A549 (cell line): Measurements from ENCODE around the gene SPPL2B. TPM values are rescaled to one million over a fixed set of nuclear protein-coding genes. Genes with fewer than 3 reads are reported as not detected.

Experiments used
- ATAC-seq, 2 experiments: fragments of 200-7000 bp in 1 of 2; fragments of >200 bp in 1 of 2; cut with Nextera tagmentation in 1 of 2; cut with Tn5 transposase in 1 of 2; 3 replicates each; pipeline versions ENCODE4 v1.8.0 to v1.9.1; 2018 to 2020; ENCODE audit warnings: mild to moderate bottlenecking in 1 of 2, moderate library complexity in 1 of 2
- CTCF ChIA-PET: fragments of 300-600 bp; sonication (Branson Sonifier 250); formaldehyde crosslinking; extraction: SDS; loops from one replicate; lab custom pipeline; 2021; ENCODE audit warnings: antibody characterized with exemption, inconsistent platforms; lab: Yijun Ruan, JAX
- POLR2A ChIA-PET: fragments of 350-600 bp; formaldehyde crosslinking; extraction: SDS; loops from one replicate; lab custom pipeline; 2021; ENCODE audit warnings: antibody characterized with exemption, inconsistent platforms; lab: Yijun Ruan, JAX
- DNase-seq, 2 experiments: peaks; one replicate each; pipeline versions ENCODE4 v3.0.0 to v3.0.0-alpha.2; 2011 to 2016; ENCODE audit warnings: low read depth in 1 of 2, low spot score in 1 of 2
- FAIRE-seq: peaks from 2 replicates; lab custom pipeline; 2011; peaks lifted over from hg19 to GRCh38; lab: Jason Lieb, UNC
- H3K27ac ChIP-seq, 2 experiments: fragments of >200 bp; sonication (Bioruptor Twin); formaldehyde crosslinking; 3 replicates each; pipeline ENCODE4 v1.5.1; 2016 to 2017
- H3K4me1 ChIP-seq: fragments of >200 bp; sonication (Bioruptor Twin); formaldehyde crosslinking; 3 replicates; pipeline ENCODE4 v1.6.1; 2016
- H3K4me2 ChIP-seq: fragments of >200 bp; sonication (Bioruptor Twin); formaldehyde crosslinking; 3 replicates; pipeline ENCODE4 v1.6.1; 2016
- H3K4me3 ChIP-seq: fragments of >200 bp; sonication (Bioruptor Twin); formaldehyde crosslinking; 3 replicates; pipeline ENCODE4 v1.5.1; 2016
- H3K9me3 ChIP-seq: fragments of >200 bp; sonication (Bioruptor Twin); formaldehyde crosslinking; 3 replicates; pipeline ENCODE4 v1.6.1; 2016
- BHLHE40 ChIP-seq: IDR thresholded peaks from 2 replicates; pipeline ENCODE4 v1.6.1; 2012; ENCODE audit warnings: low read depth, low read length, inconsistent platforms
- CBX2 ChIP-seq: fragments of 200-600 bp; sonication (generic); IDR thresholded peaks from 2 replicates; pipeline ENCODE4 v1.6.1; 2016; ENCODE audit warnings: low read depth, mild to moderate bottlenecking, borderline replicate concordance
- CBX8 ChIP-seq: fragments of 200-600 bp; sonication (generic); IDR thresholded peaks from 2 replicates; pipeline ENCODE4 v1.6.1; 2016
- CHD2 ChIP-seq: fragments of 150-350 bp; IDR thresholded peaks from 2 replicates; pipeline ENCODE4 v1.6.1; 2014; ENCODE audit warnings: low read length; ENCODE audit not compliant: partially characterized antibody
- EHF ChIP-seq: fragments of 250-450 bp; sonication (Bioruptor Pico); IDR thresholded peaks from 2 replicates; pipeline ENCODE4 v1.5.0; 2020; ENCODE audit warnings: mild to moderate bottlenecking
- EHMT2 ChIP-seq: fragments of 200-600 bp; sonication (generic); IDR thresholded peaks from 2 replicates; pipeline ENCODE4 v1.6.1; 2016; ENCODE audit warnings: antibody characterized with exemption, low read depth, mild to moderate bottlenecking, moderate library complexity
- EP300 ChIP-seq, 2 experiments: fragments of >200 bp; sonication (Bioruptor Twin); formaldehyde crosslinking; IDR thresholded peaks; 2 replicates in 1 of 2; 3 replicates in 1 of 2; pipeline ENCODE4 v1.6.1; 2016 to 2017
- ESRRA ChIP-seq: fragments of 150-350 bp; IDR thresholded peaks from 2 replicates; pipeline ENCODE4 v1.6.1; 2014; ENCODE audit warnings: mild to moderate bottlenecking, low read length, borderline replicate concordance
- FOSL2 ChIP-seq, 2 experiments: fragments of 450-650 bp in 1 of 2; fragments of >200 bp in 1 of 2; sonication (Bioruptor Twin) in 1 of 2; formaldehyde crosslinking; IDR thresholded peaks; 2 replicates each; pipeline versions ENCODE4 v1.5.0 to v1.6.1; 2016 to 2020; ENCODE audit warnings: mild to moderate bottlenecking in 1 of 2, moderate library complexity in 1 of 2
- HDAC2 ChIP-seq: fragments of 200-600 bp; sonication (generic); IDR thresholded peaks from 2 replicates; pipeline ENCODE4 v1.6.1; 2016
- HEYL ChIP-seq: fragments of 250-450 bp; sonication (Bioruptor Pico); IDR thresholded peaks from 2 replicates; pipeline ENCODE4 v1.8.0; 2021; ENCODE audit warnings: mild to moderate bottlenecking, moderate library complexity
- HOXB5 ChIP-seq: fragments of 250-450 bp; sonication (Bioruptor Pico); IDR thresholded peaks from 2 replicates; pipeline ENCODE4 v1.5.0; 2020; ENCODE audit warnings: mild to moderate bottlenecking, moderate library complexity
- KDM5A ChIP-seq: fragments of 200-600 bp; sonication (generic); IDR thresholded peaks from 2 replicates; pipeline ENCODE4 v1.6.1; 2016; ENCODE audit warnings: antibody characterized with exemption, mild to moderate bottlenecking
- MAFK ChIP-seq: fragments of 450-650 bp; IDR thresholded peaks from 2 replicates; pipeline ENCODE4 v1.6.1; 2014; ENCODE audit not compliant: partially characterized antibody
- MYC ChIP-seq: IDR thresholded peaks from 2 replicates; pipeline ENCODE4 v1.6.1; 2012; ENCODE audit warnings: mild to moderate bottlenecking, inconsistent platforms, low read length, improper control_type of control experiment, borderline replicate concordance
- NFE2L2 ChIP-seq: fragments of 150-350 bp; conservative IDR thresholded peaks from 2 replicates; pipeline ENCODE4 v1.6.1; 2014; ENCODE audit warnings: low read length
- PHF8 ChIP-seq: fragments of 200-600 bp; sonication (generic); IDR thresholded peaks from 2 replicates; pipeline ENCODE4 v1.6.1; 2016; ENCODE audit warnings: low read depth, mild to moderate bottlenecking, antibody characterized with exemption, moderate library complexity, borderline replicate concordance
- POLR2A ChIP-seq: IDR thresholded peaks from 2 replicates; pipeline ENCODE4 v1.6.1; 2012; ENCODE audit warnings: mild to moderate bottlenecking, low read length
- RARB ChIP-seq: fragments of 250-450 bp; sonication (Bioruptor Pico); IDR thresholded peaks from 2 replicates; pipeline ENCODE4 v1.8.0; 2021; ENCODE audit warnings: mild to moderate bottlenecking, moderate library complexity
- RFX5 ChIP-seq: fragments of 450-650 bp; IDR thresholded peaks from 2 replicates; pipeline ENCODE4 v1.7.1; 2014; ENCODE audit warnings: antibody characterized with exemption, mild to moderate bottlenecking, moderate library complexity
- SMC3 ChIP-seq: fragments of >200 bp; sonication (Bioruptor Twin); formaldehyde crosslinking; IDR thresholded peaks from 3 replicates; pipeline ENCODE4 v1.6.1; 2018; ENCODE audit warnings: inconsistent platforms
- SREBF2 ChIP-seq: fragments of 450-650 bp; IDR thresholded peaks from 2 replicates; pipeline ENCODE4 v1.6.1; 2014; ENCODE audit warnings: mild to moderate bottlenecking, moderate library complexity
- TP53 ChIP-seq: fragments of 250-450 bp; sonication (Bioruptor Pico); IDR thresholded peaks from 2 replicates; pipeline ENCODE4 v1.5.0; 2021; ENCODE audit warnings: mild to moderate bottlenecking, moderate library complexity
- ZC3H11A ChIP-seq: fragments of 450-650 bp; IDR thresholded peaks from 2 replicates; pipeline ENCODE4 v1.6.1; 2014; ENCODE audit warnings: antibody characterized with exemption, mild to moderate bottlenecking
- WGBS: methylation state at CpG from one replicate; pipeline ENCODE4 v1.1.6; 2017; ENCODE audit errors: missing lambda C conversion rate; 5-methylcytosine and 5-hydroxymethylcytosine counted together
- polyA plus RNA-seq, 4 experiments: library from polyadenylated mRNA; depleted of rRNA in 3 of 4; stranded (reverse); fragments of >200 nt; fragmentation: RNase III in 1 of 4; extraction: RNeasy Plus Mini Kit Qiagen cat#74134 plus additional on column Dnase treatment in 1 of 4; gene quantifications; 2 replicates in 3 of 4; 3 replicates in 1 of 4; pipeline ENCODE4 v1.2.3, GENCODE V29; 2011 to 2017
- TF ChIP-seq, protein P1 (sequence below): fragments of >200 bp; sonication (Bioruptor Twin); formaldehyde crosslinking; IDR thresholded peaks from 3 replicates; pipeline ENCODE4 v1.5.1; 2016
- TF ChIP-seq, protein P2 (sequence below): fragments of 450-650 bp; IDR thresholded peaks from 2 replicates; pipeline ENCODE4 v1.6.1; 2014; ENCODE audit warnings: antibody characterized with exemption
- TF ChIP-seq, protein P3 (sequence below): fragments of 200-600 bp; sonication (generic); IDR thresholded peaks from 2 replicates; pipeline ENCODE4 v1.6.1; 2016; ENCODE audit warnings: antibody characterized with exemption, mild to moderate bottlenecking, moderate library complexity
- TF ChIP-seq, protein P4 (sequence below): fragments of 150-350 bp; IDR thresholded peaks from 2 replicates; pipeline ENCODE4 v1.6.1; 2014; ENCODE audit warnings: low read depth, mild to moderate bottlenecking, low read length
- TF ChIP-seq, protein P5 (sequence below): IDR thresholded peaks from 2 replicates; pipeline ENCODE4 v1.6.1; 2012; ENCODE audit warnings: low read depth, borderline replicate concordance

SPPL2B gene
- polyA plus RNA-seq, 2 of the 4 experiments (the other 2 are of a cell fraction), result 11.3 to 36.5 TPM

DNA sequence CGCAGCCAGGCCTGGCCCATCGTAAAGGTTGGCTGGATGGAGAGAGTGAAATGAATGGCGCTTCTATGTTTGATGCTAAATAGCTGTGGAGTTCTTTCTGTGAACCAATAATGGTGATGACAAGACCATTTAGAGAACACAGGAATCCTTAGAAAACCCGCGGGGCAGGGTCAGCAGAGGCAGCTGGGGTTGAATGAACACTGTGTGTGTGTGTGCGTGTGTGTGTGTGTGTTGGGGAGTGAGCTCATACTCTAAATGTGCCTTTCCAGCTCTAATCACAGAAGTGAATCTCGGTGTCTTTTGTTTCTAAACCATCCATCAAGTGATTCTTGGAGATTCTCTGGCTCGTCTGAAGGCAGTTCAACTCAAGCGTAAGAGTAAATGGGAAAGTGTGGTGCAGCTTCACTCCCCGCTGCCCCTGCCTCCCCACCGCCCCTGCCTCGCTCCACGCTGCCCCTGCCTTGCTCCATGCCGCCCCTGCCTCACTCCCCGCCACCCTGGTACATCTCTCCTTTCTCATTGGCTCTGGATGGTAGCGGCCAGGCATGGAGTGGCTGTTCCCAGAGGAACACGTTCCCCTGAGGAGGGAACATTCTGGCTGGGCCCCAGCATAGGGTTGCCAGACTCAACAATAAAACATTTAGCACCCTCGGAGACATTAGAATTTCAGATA lies 52.8 kb downstream of the SPPL2B start:
- CTCF ChIA-PET, result interaction anchor here (0.6 kb wide), 2 partner anchors 83 to 364 kb away, joined by 3 to 5 read pairs; no protein-coding TSS in a partner anchor
- no peak overlapping the region for H3K27ac ChIP-seq

DNA sequence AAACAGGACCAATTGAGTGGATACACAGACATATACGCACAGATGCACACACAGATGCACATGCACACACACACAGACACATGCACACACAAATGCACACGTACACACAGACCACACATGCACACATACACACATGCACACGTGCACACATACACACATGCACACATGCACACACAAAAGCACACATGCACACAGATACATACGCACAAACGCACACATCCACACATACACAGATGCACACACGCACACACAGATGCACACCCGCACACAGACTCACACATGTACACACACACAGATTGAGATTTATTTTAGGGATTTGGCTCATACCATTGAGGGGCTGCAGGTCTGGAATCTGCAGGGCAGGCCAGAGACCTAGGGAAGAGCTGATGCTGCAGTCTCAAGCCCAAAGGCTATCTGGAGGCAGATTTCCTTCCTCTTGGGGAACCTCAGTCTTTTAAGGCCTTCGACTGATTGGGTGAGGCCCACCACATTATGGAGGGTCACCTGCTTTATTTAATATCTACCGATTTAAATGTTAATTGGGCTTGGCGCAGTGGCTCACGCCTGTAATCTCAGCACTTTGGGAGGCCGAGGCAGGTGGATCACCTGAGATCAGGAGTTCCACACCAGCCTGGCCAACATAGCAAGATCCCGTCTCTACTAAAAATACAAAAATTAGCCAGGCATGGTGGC lies 54.2 kb downstream of the SPPL2B start:
- CTCF ChIA-PET, result interaction anchor here (1.1 to 1.5 kb wide), 3 partner anchors 9 to 227 kb away, joined by 3 read pairs; no protein-coding TSS in a partner anchor
- no peak for FAIRE-seq
- 86% methylated on average over 13 of the region's 13 CpGs for WGBS

More for the DNA sequence above, 52.8 kb downstream of the SPPL2B start:
- H3K9me3 ChIP-seq, result no peaks in the 10 kb centered on the region
- POLR2A ChIA-PET, result interaction anchor here (0.7 kb wide), 1 partner anchor 95 kb away, joined by 3 read pairs; the partner anchor contains the start of gene GADD45B
- DNase-seq (no peak), FAIRE-seq (no peak), ATAC-seq (no peak)
- WGBS, result 59% methylated on average over 13 of the region's 18 CpGs
- no peak for TF ChIP-seq BHLHE40
- no peak for TF ChIP-seq CBX2
- TF ChIP-seq, protein P1, sequence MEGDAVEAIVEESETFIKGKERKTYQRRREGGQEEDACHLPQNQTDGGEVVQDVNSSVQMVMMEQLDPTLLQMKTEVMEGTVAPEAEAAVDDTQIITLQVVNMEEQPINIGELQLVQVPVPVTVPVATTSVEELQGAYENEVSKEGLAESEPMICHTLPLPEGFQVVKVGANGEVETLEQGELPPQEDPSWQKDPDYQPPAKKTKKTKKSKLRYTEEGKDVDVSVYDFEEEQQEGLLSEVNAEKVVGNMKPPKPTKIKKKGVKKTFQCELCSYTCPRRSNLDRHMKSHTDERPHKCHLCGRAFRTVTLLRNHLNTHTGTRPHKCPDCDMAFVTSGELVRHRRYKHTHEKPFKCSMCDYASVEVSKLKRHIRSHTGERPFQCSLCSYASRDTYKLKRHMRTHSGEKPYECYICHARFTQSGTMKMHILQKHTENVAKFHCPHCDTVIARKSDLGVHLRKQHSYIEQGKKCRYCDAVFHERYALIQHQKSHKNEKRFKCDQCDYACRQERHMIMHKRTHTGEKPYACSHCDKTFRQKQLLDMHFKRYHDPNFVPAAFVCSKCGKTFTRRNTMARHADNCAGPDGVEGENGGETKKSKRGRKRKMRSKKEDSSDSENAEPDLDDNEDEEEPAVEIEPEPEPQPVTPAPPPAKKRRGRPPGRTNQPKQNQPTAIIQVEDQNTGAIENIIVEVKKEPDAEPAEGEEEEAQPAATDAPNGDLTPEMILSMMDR, result no peak
- TF ChIP-seq PHF8, result no peak
- no peak for TF ChIP-seq HEYL (CRISPR knock-in tag)
- TF ChIP-seq EHF (CRISPR knock-in tag), result no peak
- TF ChIP-seq EP300 (IDR thresholded peaks at IDR 0.05), result no peak
- TF ChIP-seq RFX5, result no peak
- TF ChIP-seq, protein P2, sequence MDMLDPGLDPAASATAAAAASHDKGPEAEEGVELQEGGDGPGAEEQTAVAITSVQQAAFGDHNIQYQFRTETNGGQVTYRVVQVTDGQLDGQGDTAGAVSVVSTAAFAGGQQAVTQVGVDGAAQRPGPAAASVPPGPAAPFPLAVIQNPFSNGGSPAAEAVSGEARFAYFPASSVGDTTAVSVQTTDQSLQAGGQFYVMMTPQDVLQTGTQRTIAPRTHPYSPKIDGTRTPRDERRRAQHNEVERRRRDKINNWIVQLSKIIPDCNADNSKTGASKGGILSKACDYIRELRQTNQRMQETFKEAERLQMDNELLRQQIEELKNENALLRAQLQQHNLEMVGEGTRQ, result no peak
- no peak for TF ChIP-seq TP53 (CRISPR knock-in tag)
- no peak for TF ChIP-seq CHD2
- TF ChIP-seq HOXB5 (CRISPR knock-in tag), result no peak
- no peak for TF ChIP-seq FOSL2 (IDR thresholded peaks at IDR 0.05)
- TF ChIP-seq FOSL2 (CRISPR knock-in tag; IDR thresholded peaks at IDR 0.05), result no peak
- H3K4me1 ChIP-seq, result peaks cover 7% of the 10 kb centered on the region; the same call in 2 of the 3 replicates
- H3K4me3 ChIP-seq, result no peak overlapping the region
- H3K4me2 ChIP-seq, result no peak overlapping the region

More for the DNA sequence above, 54.2 kb downstream of the SPPL2B start:
- Histone ChIP-seq H3K4me3 (no peak overlapping the region), H3K4me2 (no peak overlapping the region), H3K9me3 (no peaks in the 10 kb centered on the region), H3K27ac (no peak overlapping the region), H3K4me1 (peaks cover 7% of the 10 kb centered on the region; the same call in 2 of the 3 replicates)
- POLR2A ChIA-PET, result no interaction called here
- DNase-seq (no peak), ATAC-seq (no peak)
- no peak for TF ChIP-seq HDAC2
- TF ChIP-seq, protein P2, result no peak
- TF ChIP-seq, protein P3, sequence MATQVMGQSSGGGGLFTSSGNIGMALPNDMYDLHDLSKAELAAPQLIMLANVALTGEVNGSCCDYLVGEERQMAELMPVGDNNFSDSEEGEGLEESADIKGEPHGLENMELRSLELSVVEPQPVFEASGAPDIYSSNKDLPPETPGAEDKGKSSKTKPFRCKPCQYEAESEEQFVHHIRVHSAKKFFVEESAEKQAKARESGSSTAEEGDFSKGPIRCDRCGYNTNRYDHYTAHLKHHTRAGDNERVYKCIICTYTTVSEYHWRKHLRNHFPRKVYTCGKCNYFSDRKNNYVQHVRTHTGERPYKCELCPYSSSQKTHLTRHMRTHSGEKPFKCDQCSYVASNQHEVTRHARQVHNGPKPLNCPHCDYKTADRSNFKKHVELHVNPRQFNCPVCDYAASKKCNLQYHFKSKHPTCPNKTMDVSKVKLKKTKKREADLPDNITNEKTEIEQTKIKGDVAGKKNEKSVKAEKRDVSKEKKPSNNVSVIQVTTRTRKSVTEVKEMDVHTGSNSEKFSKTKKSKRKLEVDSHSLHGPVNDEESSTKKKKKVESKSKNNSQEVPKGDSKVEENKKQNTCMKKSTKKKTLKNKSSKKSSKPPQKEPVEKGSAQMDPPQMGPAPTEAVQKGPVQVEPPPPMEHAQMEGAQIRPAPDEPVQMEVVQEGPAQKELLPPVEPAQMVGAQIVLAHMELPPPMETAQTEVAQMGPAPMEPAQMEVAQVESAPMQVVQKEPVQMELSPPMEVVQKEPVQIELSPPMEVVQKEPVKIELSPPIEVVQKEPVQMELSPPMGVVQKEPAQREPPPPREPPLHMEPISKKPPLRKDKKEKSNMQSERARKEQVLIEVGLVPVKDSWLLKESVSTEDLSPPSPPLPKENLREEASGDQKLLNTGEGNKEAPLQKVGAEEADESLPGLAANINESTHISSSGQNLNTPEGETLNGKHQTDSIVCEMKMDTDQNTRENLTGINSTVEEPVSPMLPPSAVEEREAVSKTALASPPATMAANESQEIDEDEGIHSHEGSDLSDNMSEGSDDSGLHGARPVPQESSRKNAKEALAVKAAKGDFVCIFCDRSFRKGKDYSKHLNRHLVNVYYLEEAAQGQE, result no peak
- no peak for TF ChIP-seq NFE2L2
- TF ChIP-seq, protein P4, sequence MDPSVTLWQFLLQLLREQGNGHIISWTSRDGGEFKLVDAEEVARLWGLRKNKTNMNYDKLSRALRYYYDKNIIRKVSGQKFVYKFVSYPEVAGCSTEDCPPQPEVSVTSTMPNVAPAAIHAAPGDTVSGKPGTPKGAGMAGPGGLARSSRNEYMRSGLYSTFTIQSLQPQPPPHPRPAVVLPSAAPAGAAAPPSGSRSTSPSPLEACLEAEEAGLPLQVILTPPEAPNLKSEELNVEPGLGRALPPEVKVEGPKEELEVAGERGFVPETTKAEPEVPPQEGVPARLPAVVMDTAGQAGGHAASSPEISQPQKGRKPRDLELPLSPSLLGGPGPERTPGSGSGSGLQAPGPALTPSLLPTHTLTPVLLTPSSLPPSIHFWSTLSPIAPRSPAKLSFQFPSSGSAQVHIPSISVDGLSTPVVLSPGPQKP, result no peak
- no peak for TF ChIP-seq RFX5
- TF ChIP-seq POLR2A, result no peak
- no peak for TF ChIP-seq EHMT2
- TF ChIP-seq EHF (CRISPR knock-in tag), result no peak
- no peak for TF ChIP-seq MYC
- TF ChIP-seq SREBF2, result no peak
- no peak for TF ChIP-seq HOXB5 (CRISPR knock-in tag)
- no peak for TF ChIP-seq ESRRA
- TF ChIP-seq ZC3H11A, result no peak
- no peak for TF ChIP-seq MAFK
- TF ChIP-seq RARB, result no peak
- TF ChIP-seq, protein P5, sequence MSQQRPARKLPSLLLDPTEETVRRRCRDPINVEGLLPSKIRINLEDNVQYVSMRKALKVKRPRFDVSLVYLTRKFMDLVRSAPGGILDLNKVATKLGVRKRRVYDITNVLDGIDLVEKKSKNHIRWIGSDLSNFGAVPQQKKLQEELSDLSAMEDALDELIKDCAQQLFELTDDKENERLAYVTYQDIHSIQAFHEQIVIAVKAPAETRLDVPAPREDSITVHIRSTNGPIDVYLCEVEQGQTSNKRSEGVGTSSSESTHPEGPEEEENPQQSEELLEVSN, result no peak
- TF ChIP-seq KDM5A, result no peak
- TF ChIP-seq CBX8, result no peak
- TF ChIP-seq SMC3, result no peak
